ENCODE data around the gene ROGDI.

ROGDI gene

GRCh38 chr16:4813251-4814003 lies 11.0 kb upstream of the ROGDI start:
- DNase-seq: no peak

DNA sequence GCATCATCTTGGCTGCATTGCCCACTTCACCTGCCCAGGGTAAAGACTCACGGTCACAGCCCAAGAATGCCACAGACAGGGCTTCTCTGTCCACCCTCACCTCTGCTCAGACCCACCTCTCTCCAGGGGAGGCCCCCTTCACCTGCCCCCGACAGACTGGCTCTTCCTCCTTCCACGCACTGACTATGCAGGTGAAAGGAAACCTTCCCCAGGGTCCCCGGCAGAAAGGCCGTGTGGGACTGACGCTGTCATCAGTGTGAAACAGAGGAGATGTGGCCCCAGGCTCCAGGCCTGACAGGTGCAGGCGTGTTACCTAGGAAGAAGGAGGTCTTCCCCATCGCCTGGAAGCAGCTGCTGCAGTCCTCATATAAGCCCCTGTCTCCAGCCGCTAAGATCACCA lies 9.3 kb upstream of the ROGDI start:
- no peak for DNase-seq

GRCh38 chr16:4811242-4811641 lies 8.8 kb upstream of the ROGDI start:
- no peak for DNase-seq

DNA sequence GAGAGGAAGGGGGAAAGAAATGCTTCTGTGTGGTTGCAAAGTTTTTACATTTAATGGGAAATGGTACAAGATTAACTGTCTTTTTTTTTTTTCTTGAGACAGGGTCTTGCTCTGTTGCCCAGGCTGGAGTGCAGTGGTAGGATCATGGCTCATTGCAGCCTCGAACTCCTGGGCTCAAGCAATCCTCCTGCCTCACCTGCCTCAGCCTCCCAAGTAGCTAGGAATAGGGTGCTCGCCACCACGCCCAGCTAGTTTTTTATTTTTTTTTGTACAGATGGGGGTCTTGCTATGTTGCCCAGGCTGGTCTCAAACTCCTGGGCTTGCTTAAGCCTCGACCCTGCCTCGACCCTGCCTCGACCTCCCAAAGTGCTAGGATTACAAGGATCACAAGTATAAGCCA lies 3.8 kb upstream of the ROGDI start:
- DNase-seq: no peak

DNA sequence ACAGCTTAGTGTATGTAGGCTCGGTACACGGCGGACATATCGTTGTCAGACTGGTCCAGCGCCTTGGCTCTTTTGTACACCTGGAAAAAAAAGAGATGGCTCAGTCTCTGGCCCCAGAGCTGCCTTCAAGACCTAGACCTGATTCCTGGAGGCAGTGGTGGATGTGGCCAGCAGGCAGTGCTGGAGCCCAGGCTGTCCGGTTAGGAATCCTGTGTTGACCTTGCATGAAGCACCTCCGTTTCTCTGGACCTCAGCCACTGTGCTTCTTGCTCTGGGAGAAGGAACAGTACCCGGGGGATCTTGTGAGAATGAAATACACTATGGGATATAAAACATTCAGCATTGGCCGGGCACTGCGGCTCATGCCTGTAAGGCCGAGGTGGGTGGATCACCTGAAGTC lies 2.8 kb upstream of the ROGDI start:
- DNase-seq: no peak

- no peak for DNase-seq
Observed at GRCh38 chr16:4803898-4804762, 1.7 kb upstream of the ROGDI start.

DNA sequence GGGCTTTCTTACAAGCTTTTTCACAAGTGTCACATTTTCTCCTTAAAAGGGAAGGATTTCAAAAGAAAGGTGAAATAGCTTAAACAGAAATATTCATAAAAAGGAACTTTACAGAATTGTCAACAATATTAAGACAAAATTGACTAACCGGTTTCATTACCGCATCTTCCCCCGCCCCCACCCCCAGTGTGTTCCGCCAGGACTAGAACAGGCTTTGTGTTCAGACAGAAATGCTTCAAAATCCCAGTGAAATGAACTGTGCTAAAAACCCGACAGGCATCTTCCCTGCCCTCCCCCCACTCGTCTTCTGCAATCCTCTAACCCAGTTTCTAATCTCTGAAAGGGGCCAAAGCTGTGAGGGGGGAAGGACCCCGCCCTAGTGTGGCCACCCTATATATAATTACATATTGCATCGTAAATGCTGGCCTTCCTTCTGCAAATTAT lies 990 bp upstream of the ROGDI start:
- no peak for DNase-seq

GRCh38 chr16:4802659-4803287 lies 340 bp upstream of the ROGDI start:
- DNase-seq: peak; percentile 78

- DNase-seq: no peak
Observed at GRCh38 chr16:4801051-4801961, 1.1 kb downstream of the ROGDI start.

GRCh38 chr16:4800290-4801041 lies 2.0 kb downstream of the ROGDI start:
- no peak for DNase-seq

GRCh38 chr16:4799171-4799855 lies 3.1 kb downstream of the ROGDI start:
- no peak for DNase-seq

GRCh38 chr16:4798456-4798855 lies 4.0 kb downstream of the ROGDI start:
- DNase-seq: no peak

- DNase-seq: no peak
Observed at GRCh38 chr16:4797805-4798252, 4.6 kb downstream of the ROGDI start.

GRCh38 chr16:4796982-4797804 lies 5.2 kb downstream of the ROGDI start:
- no peak for DNase-seq

GRCh38 chr16:4795828-4796572 lies 6.4 kb downstream of the ROGDI start:
- DNase-seq: no peak

- DNase-seq: no peak
Observed at GRCh38 chr16:4795181-4795827, 7.1 kb downstream of the ROGDI start, which contains the start of gene SMIM22. SMIM22 (plus strand) TSS chr16:4795369; CDS start chr16:4795735, 366 bp downstream.

GRCh38 chr16:4792951-4793513 lies 9.4 kb downstream of the ROGDI start:
- DNase-seq: no peak

DNA sequence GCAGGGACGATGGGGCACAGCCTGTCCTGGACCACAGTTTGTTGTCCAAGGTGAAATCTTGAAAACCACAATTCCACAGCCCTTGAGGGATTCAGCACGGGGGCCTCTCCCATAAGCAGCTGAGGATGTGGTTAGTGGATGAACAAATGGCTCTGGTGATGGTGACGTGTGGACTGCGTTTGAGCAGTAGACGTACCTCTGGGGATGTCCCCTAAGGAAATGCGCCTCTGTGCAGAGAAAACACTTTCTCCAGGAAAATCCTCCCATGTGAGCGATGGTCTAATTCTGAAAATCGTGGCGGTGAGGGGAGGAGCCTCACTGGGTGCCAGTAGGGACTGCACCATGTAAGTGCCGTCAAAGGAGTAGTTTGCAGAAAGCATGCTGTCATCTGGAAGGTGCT lies 11.6 kb downstream of the ROGDI start:
- DNase-seq: no peak
